ENCODE results near the gene ARMC5. TPM values are rescaled to one million over a fixed set of nuclear protein-coding genes. Genes with fewer than 3 reads are reported as not detected.

ARMC5 gene
- total RNA-seq, 1 experiment from 2014 or later, result 11.8 TPM

DNA sequence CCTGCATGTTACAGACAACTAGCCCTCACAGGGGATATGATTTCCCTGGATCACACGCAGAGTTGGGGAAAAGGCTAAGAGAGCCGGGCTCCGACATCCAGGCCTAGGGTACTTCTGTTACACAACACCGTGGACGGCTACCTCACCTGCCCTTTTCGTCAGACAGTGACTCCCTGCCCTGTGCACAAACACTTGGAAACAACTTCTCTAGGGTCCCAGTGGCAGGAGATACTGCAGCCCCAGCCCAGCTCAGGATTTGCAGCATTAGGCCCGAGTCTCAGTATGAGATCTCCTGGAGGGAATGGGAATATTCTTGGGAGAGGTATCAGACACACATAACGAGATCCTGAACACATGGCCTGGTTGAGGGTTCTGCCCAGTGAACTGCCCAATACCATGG, 40.6 kb downstream of the ARMC5 start:
- TF ChIP-seq TCF7L2 (IDR thresholded peaks at IDR 0.05; ENCODE audit: borderline replicate concordance, extremely low read depth, insufficient read depth, insufficient read length) (no peak), SIN3A (IDR thresholded peaks at IDR 0.05; ENCODE audit: low read depth) (no peak), RAD21 (IDR thresholded peaks at IDR 0.05; ENCODE audit: low read depth) (no peak), POLR2A (IDR thresholded peaks at IDR 0.05; ENCODE audit: borderline replicate concordance, extremely low read depth, insufficient read depth, insufficient read length) (no peak), JUND (IDR thresholded peaks at IDR 0.05) (no peak), CEBPB (IDR thresholded peaks at IDR 0.05; ENCODE audit: low read depth) (no peak), EZH2 (IDR thresholded peaks at IDR 0.05) (no peak), POLR2AphosphoS5 (IDR thresholded peaks at IDR 0.05; ENCODE audit: low read depth, low read length) (no peak), FOSL1 (IDR thresholded peaks at IDR 0.05; ENCODE audit: low read depth) (no peak)
- TF ChIP-seq, protein P1, sequence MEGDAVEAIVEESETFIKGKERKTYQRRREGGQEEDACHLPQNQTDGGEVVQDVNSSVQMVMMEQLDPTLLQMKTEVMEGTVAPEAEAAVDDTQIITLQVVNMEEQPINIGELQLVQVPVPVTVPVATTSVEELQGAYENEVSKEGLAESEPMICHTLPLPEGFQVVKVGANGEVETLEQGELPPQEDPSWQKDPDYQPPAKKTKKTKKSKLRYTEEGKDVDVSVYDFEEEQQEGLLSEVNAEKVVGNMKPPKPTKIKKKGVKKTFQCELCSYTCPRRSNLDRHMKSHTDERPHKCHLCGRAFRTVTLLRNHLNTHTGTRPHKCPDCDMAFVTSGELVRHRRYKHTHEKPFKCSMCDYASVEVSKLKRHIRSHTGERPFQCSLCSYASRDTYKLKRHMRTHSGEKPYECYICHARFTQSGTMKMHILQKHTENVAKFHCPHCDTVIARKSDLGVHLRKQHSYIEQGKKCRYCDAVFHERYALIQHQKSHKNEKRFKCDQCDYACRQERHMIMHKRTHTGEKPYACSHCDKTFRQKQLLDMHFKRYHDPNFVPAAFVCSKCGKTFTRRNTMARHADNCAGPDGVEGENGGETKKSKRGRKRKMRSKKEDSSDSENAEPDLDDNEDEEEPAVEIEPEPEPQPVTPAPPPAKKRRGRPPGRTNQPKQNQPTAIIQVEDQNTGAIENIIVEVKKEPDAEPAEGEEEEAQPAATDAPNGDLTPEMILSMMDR (IDR thresholded peaks at IDR 0.05 in 2 of 3, conservative IDR thresholded peaks at IDR 0.05 in 1 of 3; ENCODE audit: borderline replicate concordance in 1 of 3, insufficient read depth in 1 of 3, low read depth in 2 of 3, low read length in 2 of 3), result no peak
- TF ChIP-seq, protein P2, sequence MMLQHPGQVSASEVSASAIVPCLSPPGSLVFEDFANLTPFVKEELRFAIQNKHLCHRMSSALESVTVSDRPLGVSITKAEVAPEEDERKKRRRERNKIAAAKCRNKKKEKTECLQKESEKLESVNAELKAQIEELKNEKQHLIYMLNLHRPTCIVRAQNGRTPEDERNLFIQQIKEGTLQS (IDR thresholded peaks at IDR 0.05), result no peak
- TF ChIP-seq, protein P3, sequence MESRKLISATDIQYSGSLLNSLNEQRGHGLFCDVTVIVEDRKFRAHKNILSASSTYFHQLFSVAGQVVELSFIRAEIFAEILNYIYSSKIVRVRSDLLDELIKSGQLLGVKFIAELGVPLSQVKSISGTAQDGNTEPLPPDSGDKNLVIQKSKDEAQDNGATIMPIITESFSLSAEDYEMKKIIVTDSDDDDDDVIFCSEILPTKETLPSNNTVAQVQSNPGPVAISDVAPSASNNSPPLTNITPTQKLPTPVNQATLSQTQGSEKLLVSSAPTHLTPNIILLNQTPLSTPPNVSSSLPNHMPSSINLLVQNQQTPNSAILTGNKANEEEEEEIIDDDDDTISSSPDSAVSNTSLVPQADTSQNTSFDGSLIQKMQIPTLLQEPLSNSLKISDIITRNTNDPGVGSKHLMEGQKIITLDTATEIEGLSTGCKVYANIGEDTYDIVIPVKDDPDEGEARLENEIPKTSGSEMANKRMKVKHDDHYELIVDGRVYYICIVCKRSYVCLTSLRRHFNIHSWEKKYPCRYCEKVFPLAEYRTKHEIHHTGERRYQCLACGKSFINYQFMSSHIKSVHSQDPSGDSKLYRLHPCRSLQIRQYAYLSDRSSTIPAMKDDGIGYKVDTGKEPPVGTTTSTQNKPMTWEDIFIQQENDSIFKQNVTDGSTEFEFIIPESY (IDR thresholded peaks at IDR 0.05; ENCODE audit: extremely low read depth, insufficient replicate concordance, low read length), result no peak
- POLR2A ChIA-PET, result no interaction called here
- Histone ChIP-seq H3K4me1 (ENCODE audit: control insufficient read depth in 1 of 2, insufficient read depth in 2 of 2, low read length in 2 of 2) (no peaks in the 10 kb centered on the region), H3K9ac (ENCODE audit: low read length) (no peak overlapping the region), H3K27me3 (ENCODE audit: insufficient read depth, low read length) (no peaks in the 10 kb centered on the region), H3K4me2 (ENCODE audit: low read length) (no peak overlapping the region), H4K20me1 (ENCODE audit: insufficient read depth) (no peaks in the 10 kb centered on the region), H3K27ac (ENCODE audit: low read depth, low read length) (no peak overlapping the region), H3K9me2 (ENCODE audit: insufficient read depth) (no peaks in the 10 kb centered on the region), H3K36me3 (ENCODE audit: control insufficient read depth in 1 of 2, insufficient read depth in 2 of 2, low read length in 2 of 2) (peaks cover 3 to 5% of the 10 kb centered on the region in 2 experiments; a peak in 3 of 4 replicates), H3K9me3 (ENCODE audit: control insufficient read depth in 1 of 2, insufficient read depth in 1 of 2, low read depth in 1 of 2, low read length in 2 of 2) (no peaks in the 10 kb centered on the region), H2AFZ (ENCODE audit: low read depth, low read length, poor library complexity, severe bottlenecking) (no peak overlapping the region), H3K4me3 (replicated peaks in 1 of 2; ENCODE audit: low read depth in 1 of 2, low read length in 2 of 2) (no peak overlapping the region), H3K79me2 (ENCODE audit: insufficient read depth, low read length) (no peaks in the 10 kb centered on the region)
- ATAC-seq (no peak), DNase-seq (ENCODE audit: low read depth, low spot score) (no peak)
- CTCF ChIA-PET, result no interaction called here
- RAD21 ChIA-PET (ENCODE audit: low non-redundant PET in 1 of 2, low total read pairs in 2 of 2, uncharacterized antibody in 2 of 2, unreplicated experiment in 2 of 2), result no interaction called here
- intact Hi-C loops (cut with micrococcal nuclease), result loop anchor here (10.0 kb wide), 1 partner anchor 375 kb away; the partner anchor contains the start of gene ZNF267
- BruUV-seq (replicated peaks), result no TSS peak

All from HCT116 (cell line).